Suprapubic skin (tissue), 4 donors: ENCODE measurements around the gene STX5. TPM values are rescaled to one million over a fixed set of nuclear protein-coding genes. Genes with fewer than 3 reads are reported as not detected.
"Not testable (repeated sequence)": the region's sequence is repeated elsewhere in the genome, so short reads cannot be mapped to it uniquely, and the experiment has no call there.

Source experiments
- DNase-seq, 2 donors: peaks; one replicate each; pipeline ENCODE4 v3.0.0-alpha.2; 2019; ENCODE audit warnings: low spot score in 2 of 2
- H3K27ac ChIP-seq: fragments of 200-600 bp; sonication (generic); one replicate; pipeline ENCODE4 v1.5.1; 2019
- H3K27me3 ChIP-seq: fragments of 200-600 bp; sonication (generic); one replicate; pipeline ENCODE4 v1.5.1; 2019
- H3K36me3 ChIP-seq: fragments of 200-600 bp; sonication (generic); one replicate; pipeline ENCODE4 v1.5.1; 2019
- H3K4me1 ChIP-seq: fragments of 200-600 bp; sonication (generic); one replicate; pipeline ENCODE4 v1.5.1; 2019
- H3K4me3 ChIP-seq: fragments of 200-600 bp; sonication (generic); one replicate; pipeline ENCODE4 v1.5.1; 2019; ENCODE audit warnings: mild to moderate bottlenecking
- H3K9me3 ChIP-seq: fragments of 200-600 bp; sonication (generic); one replicate; pipeline ENCODE4 v1.5.1; 2019
- EP300 ChIP-seq: sonication (generic); formaldehyde crosslinking; IDR thresholded peaks from one replicate; pipeline ENCODE4 v1.6.1; 2017; ENCODE audit warnings: antibody characterized with exemption
- POLR2A ChIP-seq, 2 donors: fragments of 450-650 bp; IDR thresholded peaks; one replicate each; pipeline ENCODE4 v1.6.1; 2017; ENCODE audit warnings: antibody characterized with exemption in 2 of 2, mild to moderate bottlenecking in 2 of 2, moderate library complexity in 2 of 2
- POLR2AphosphoS5 ChIP-seq, 3 donors: sonication (generic); formaldehyde crosslinking; IDR thresholded peaks; one replicate each; pipeline ENCODE4 v1.6.1; 2017; ENCODE audit warnings: antibody characterized with exemption in 3 of 3
- WGBS: methylation state at CpG from one replicate; pipeline ENCODE4 v1.1.5; 2018; 5-methylcytosine and 5-hydroxymethylcytosine counted together
- total RNA-seq, 4 donors: library from RNA; depleted of rRNA; stranded (reverse); fragments of >200 nt; gene quantifications; one replicate each; pipeline ENCODE4 v1.1.0, GENCODE V29; 2016
- TF ChIP-seq, protein P1 (sequence below), 2 donors: fragments of 200-600 bp in 1 of 2; fragments of 450-650 bp in 1 of 2; sonication (generic) in 1 of 2; IDR thresholded peaks; one replicate each; pipeline ENCODE4 v1.5.1; 2016 to 2019; ENCODE audit warnings: antibody characterized with exemption in 2 of 2, mild to moderate bottlenecking in 1 of 2, moderate library complexity in 1 of 2

The STX5 gene
- total RNA-seq, 4 donors from 2014 or later: 26.8 to 47.8 (median 43.2) TPM

DNA sequence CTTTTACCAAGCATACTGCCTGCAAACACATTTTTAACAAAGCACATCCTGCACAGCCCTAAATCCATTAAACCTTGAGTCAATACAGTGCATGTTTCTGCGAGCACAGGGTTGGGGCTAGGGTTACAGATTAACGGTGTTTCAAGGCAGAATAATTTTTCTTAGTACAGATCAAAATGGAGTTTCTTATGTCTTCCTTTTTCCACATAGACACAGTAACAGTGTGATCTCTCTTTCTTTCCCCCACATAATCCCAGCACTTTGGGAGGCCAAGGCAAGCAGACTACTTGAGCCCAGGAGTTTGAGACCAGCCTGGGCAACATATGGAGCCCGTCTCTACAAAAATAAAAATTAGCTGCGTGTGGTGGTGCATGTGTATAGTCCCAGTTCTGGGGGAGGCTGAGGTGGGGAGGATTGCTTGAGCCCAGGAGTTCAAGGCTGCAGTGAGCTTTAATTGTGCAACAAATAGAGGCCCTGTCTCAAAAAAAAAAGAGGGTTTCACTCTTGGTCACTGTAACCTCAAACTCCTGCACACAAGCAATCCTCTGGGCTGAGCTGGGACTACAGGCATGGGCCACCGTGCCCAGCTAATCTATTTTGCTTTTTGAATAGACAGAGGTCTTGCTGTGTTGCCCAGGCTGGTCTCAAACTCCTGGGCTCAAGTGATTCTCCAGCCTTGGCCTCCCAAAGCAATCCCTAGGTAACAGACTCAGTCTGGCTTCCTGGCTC is 29.1 kb upstream of the STX5 start:
- no peak for DNase-seq
- Histone ChIP-seq H3K4me3 (no peak overlapping the region), H3K4me1 (peaks cover 29% of the 10 kb centered on the region), H3K27ac (no peak overlapping the region), H3K27me3 (no peaks in the 10 kb centered on the region), H3K9me3 (no peaks in the 10 kb centered on the region), H3K36me3 (no peaks in the 10 kb centered on the region)
- TF ChIP-seq, protein P1, sequence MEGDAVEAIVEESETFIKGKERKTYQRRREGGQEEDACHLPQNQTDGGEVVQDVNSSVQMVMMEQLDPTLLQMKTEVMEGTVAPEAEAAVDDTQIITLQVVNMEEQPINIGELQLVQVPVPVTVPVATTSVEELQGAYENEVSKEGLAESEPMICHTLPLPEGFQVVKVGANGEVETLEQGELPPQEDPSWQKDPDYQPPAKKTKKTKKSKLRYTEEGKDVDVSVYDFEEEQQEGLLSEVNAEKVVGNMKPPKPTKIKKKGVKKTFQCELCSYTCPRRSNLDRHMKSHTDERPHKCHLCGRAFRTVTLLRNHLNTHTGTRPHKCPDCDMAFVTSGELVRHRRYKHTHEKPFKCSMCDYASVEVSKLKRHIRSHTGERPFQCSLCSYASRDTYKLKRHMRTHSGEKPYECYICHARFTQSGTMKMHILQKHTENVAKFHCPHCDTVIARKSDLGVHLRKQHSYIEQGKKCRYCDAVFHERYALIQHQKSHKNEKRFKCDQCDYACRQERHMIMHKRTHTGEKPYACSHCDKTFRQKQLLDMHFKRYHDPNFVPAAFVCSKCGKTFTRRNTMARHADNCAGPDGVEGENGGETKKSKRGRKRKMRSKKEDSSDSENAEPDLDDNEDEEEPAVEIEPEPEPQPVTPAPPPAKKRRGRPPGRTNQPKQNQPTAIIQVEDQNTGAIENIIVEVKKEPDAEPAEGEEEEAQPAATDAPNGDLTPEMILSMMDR (IDR thresholded peaks at IDR 0.05): no peak
- TF ChIP-seq EP300 (no peak), POLR2AphosphoS5 (IDR thresholded peaks at IDR 0.05) (no peak), POLR2A (IDR thresholded peaks at IDR 0.05) (no peak)
- WGBS: 70% methylated on average over 5 of the region's 5 CpGs

DNA sequence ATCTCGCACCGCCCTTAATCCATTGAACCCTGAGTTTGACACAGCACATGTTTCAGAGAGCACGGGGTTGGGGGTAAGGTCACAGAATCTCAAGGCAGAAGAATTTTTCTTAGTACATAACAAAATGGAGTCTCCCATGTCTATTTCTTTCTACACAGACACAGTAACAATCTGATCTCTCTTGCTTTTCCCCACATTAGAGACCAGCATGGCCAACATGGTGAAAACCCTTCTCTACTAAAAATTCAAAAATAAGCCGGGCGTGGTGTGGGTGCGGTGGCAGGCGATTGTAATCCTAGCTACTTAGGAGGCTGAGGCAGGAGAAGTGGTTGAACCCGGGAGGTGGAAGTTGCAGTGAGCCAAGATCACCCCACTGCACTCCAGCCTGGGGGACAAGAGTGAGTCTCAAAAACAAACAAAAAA is 27.4 kb upstream of the STX5 start:
- H3K36me3 ChIP-seq, H3K27ac ChIP-seq, H3K27me3 ChIP-seq, DNase-seq, H3K4me3 ChIP-seq, H3K9me3 ChIP-seq: not testable (repeated sequence)
- peaks cover 39% of the 10 kb centered on the region for H3K4me1 ChIP-seq
- WGBS: 60% methylated on average over 8 of the region's 8 CpGs

DNA sequence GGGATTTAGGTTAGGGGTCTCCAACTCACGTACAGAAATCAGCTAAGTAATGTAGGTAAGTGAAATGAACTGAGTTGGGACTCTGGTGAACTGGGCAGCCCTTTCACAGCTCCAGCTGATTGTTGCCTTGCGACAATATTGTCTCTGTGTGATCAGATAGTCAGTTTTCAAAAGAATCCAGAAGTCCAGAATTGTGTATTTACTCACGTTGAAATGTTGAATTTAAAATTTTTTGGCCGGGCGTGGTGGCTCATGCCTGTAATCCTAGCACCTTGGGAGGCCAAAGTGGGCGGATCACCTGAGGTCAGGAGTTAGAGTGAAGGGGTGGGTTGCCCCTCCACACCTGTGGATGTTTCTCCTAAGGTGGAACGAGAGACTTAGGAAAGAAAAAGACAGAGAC is 26.4 kb upstream of the STX5 start:
- Histone ChIP-seq H3K27ac (peak overlapping the region; percentile 26), H3K4me3 (no peak overlapping the region), H3K9me3 (no peaks in the 10 kb centered on the region), H3K36me3 (peaks cover 11% of the 10 kb centered on the region), H3K27me3 (no peaks in the 10 kb centered on the region), H3K4me1 (peaks cover 46% of the 10 kb centered on the region)
- 55% methylated on average over 7 of the region's 7 CpGs for WGBS
- TF ChIP-seq EP300: no peak
- no peak for TF ChIP-seq POLR2A (IDR thresholded peaks at IDR 0.05)
- TF ChIP-seq, protein P1 (IDR thresholded peaks at IDR 0.05): no peak
- no peak for TF ChIP-seq POLR2AphosphoS5 (IDR thresholded peaks at IDR 0.05)
- no peak for DNase-seq

DNA sequence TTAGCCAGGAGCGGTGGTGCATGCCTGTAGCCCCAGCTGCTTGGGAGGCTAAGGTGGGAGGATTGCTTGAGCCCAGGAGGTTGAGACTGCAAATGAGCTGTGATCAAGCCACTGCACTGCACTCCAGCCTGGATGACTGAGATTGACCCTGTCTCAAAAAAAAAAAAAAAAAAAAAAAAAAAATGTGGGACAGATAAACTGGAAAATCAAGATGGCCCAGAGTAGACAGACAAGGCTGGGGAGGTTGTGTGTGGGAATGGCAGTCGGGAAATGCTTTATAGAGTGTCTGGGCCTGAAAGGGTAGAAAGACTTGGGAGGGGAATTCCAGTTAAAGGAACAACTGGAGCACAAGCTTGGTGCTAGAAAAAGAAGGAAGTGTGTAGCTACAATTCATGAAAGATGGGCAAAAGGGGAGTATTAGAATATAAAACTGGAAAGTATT is 25.7 kb upstream of the STX5 start:
- H3K36me3 ChIP-seq: peaks cover 17% of the 10 kb centered on the region
- TF ChIP-seq POLR2A (IDR thresholded peaks at IDR 0.05) (no peak), POLR2AphosphoS5 (IDR thresholded peaks at IDR 0.05) (no peak), EP300 (no peak)
- TF ChIP-seq, protein P1 (IDR thresholded peaks at IDR 0.05): no peak
- H3K27ac ChIP-seq: peak overlapping the region; percentile 26
- H3K27me3 ChIP-seq: no peaks in the 10 kb centered on the region
- peaks cover 46% of the 10 kb centered on the region for H3K4me1 ChIP-seq
- DNase-seq: no peak
- 60% methylated on average over 2 of the region's 2 CpGs for WGBS
- H3K9me3 ChIP-seq: no peaks in the 10 kb centered on the region
- H3K4me3 ChIP-seq: no peak overlapping the region

DNA sequence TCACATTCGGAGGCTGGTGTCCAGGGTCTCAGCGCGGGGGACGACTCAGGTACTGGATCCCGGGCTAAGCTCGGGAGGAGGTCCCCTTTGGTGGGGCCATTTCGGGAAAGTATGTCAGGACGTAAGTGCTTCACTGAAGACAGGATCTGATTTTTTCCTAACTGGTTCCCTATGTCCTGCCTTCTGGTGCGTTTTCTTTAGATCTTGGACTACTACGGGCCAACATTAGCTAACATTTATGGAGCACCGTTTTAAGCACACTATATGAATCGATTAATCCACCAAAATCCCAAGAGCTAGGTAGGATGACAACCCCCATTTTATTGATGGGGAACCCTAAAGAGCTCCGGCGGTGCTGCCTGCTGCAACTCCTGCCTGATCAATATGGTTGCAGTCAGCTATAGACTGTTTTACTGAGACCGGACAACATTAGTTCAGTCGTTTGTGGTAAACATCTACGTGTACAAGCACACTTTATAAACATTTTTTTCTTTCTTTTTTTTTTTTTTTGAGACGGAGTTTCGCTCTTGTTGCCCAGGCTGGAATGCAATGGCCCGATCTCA is 24.6 kb upstream of the STX5 start:
- no peak for DNase-seq
- Histone ChIP-seq H3K9me3 (no peaks in the 10 kb centered on the region), H3K4me1 (peaks cover 47% of the 10 kb centered on the region), H3K4me3 (peak overlapping the region; percentile 88), H3K36me3 (peaks cover 26% of the 10 kb centered on the region), H3K27me3 (no peaks in the 10 kb centered on the region), H3K27ac (peak overlapping the region; percentile 85)
- 10% methylated on average over 20 of the region's 20 CpGs for WGBS
- TF ChIP-seq POLR2AphosphoS5 (IDR thresholded peaks at IDR 0.05): no peak
- TF ChIP-seq, protein P1 (IDR thresholded peaks at IDR 0.05): peak in 1 of 2 donors; percentile 6
